Iris pigment epithelial cell (primary cell): ENCODE data around the gene TP73.

Source experiments
- DNase-seq: peaks from one replicate; pipeline ENCODE4 v3.0.0-alpha.2; 2011; ENCODE audit warnings: low read depth

The TP73 gene

DNA sequence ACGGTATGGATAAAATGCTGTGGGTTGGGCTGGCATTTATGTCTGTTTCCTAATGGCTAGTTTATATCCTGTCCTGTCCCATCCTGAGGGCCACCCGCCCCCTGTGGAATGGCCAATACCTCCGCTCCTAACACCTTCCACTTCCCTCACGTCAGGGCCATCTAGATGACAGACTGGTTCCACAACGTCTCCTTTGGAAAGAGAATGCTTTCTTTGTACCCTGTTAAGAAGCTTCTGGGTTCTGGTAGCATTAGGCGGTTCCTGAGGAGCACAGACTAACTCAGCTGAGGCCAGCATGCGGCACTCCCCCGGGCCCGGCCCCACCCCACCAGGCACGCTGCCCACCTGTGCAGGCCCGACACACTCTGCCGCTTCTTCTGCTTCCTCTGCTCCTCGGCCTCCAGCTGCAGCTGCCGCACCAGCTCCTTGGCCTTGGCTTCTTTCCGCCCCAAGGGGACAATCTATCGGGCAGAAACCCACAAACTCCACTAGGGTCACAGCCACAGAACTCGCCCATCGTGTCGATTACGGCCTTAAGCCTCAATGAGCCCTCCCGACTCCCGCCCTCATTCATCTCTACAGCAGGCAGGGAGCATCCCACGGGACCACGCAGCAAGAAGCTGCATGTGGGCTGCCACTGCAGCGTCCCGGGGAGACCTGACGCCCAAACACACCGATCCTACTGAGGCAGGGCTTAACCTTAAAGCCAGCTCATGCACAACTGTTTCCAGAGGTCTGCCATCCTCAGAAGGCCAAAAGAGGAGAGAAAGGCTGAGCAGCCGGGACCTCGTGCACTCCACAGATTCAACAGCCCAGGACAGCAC lies 131.5 kb downstream of the TP73 start:
- DNase-seq: no peak

DNA sequence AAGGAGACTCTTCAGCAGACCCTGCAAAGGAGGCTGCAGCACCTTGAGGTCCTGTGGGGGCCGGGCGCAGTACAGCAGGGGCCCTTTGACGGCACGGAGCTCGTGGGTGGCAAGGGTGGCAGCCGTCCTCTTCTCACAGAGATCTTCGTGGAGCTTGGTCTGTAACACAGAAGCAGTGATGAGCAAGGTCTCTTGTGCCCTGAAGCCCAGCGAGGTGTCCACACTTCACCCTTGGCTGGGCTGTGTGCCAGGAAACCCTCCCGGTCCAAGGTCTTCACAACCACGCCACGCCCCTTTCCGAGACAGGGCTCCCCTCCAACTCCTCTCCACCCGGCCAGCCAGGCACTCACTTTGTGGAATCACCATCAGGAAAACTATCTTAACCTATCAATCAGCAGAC lies 132.7 kb downstream of the TP73 start:
- DNase-seq: no peak

DNA sequence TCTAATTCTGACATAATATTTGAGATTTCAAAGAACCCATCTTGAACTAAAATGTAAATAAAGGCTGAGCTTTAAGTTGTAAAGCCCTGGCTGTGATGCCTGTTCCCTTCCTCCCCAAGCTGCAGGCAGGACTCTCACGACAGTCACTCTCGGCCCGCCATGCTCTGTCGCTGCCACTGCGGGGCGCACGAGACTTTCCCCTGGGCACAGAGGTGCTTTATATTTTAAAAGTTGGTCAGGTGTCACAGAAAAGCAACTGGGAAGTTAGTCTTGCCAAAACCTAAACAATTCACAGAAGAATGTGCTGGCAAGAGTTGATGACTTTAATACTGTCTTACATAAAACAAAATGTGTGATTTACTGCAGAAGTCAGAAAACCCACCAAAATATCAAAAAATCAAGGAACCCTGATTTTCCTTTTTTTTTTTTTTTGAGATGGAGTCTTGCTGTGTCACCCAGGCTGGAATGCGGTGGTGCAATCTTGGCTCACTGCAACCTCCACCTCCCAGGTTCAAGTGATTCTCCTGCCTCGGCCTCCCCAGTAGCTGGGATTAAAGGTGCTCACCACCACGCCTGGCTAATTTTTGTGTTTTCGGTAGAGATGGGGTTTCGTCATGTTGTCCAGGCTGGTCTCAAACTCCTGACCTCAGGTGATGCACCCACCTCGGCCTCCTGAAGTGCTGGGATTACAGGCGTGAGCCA lies 133.3 kb downstream of the TP73 start:
- no peak for DNase-seq
